ENCODE measurements around the gene MYBBP1A.
"Not testable (repeated sequence)": the region's sequence is repeated elsewhere in the genome, so short reads cannot be mapped to it uniquely, and the experiment has no call there.

MYBBP1A gene

DNA sequence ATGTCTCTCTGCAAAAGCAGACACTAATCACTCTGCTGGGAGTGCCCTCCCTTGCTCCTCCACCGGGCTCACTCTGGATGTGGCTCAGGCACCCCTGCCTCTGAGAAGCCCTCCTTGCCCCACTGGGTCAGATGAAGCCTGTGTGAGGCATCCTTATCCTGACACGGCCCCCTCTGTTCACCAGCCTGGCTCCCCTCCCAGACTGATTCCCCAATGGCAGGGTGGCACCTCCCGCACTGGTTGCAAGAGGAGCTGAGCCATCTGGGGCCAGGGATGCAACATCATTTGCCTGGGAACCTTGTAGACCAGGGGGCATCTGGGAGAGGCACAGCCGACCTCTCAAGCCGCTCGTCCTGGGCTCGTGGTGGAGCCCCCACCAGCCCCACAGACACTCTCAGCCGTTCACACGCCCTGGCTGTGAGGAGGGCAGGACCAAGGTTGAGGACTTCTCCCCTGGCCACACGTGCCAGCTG lies 35.8 kb upstream of the MYBBP1A start:
- DNase-seq (ENCODE audit: low read depth in 3 of 3): no peak

DNA sequence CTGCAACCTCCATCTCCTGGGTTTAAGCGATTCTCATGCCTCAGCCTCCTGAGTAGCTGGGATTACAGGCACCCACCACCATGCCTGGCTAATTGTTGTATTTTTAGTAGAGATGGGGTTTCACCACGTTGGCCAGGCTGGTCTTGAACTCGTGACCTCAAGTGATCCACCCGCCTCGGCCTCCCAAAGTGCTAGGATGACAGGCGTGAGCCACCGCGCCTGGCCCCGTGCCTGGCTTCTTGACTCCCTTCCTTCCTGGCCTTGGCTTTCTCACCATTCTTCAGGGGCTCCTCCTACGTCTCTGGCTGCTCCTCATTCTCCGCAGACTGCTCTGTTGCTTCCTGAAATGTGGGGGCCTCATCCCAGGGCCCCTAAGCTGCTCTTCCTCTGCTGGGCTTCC lies 34.9 kb upstream of the MYBBP1A start:
- not testable (repeated sequence) for DNase-seq (ENCODE audit: low read depth in 3 of 3)

DNA sequence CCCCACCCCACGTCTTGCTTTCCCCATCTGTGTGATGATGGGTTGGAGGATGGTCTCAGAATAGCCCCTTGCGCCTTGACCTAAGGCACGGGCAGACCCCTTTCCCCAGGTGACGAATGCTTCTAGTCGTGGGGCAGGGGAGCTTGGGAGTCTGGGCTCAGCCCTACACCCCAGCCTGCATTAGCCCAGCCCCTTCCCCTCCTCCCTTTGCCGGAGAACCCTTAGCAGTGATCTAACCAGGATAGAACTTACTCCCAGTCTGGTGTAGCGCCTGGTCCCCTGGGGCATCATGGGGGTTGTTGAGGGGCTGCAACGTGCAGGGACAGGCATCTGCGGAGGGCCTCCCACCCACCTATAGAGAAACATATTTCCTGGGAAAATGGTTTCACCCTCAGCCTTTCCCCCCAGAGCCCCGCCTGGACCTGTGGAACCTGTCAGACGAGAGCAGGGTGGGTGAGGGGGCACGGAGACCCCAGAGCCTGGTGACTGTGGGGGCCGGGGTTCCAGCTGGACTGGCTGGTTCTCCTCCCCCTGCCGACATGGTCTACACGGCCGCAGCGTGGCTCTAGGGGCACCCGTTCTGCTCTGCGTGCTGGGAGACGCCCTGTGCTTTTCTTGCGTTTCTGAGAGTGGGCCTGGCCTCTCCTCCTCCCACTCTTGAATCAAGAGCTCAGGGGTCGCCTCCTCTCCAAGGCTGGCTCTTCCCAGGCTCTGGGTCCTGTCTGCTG lies 33.9 kb upstream of the MYBBP1A start:
- DNase-seq (ENCODE audit: low read depth in 3 of 3): no peak

DNA sequence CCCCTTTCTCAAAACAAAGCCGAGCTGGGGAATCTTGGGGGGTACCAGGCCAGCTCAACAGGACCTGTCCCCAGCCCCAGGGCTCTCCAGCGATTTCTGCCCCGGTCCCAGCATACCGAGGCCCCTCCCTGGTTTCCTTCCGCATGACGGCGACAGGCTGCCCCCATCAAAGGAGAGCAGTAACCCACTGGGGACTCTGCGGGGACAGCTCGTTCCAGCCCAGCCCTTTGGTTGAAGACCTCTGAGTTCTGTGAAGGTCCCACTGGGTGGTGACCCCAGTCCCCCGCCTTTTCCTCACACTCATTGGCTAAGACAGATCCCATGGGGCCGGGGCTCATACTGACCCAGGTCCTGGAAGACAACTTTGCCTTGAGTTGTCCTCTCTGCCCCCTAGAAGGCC lies 33.2 kb upstream of the MYBBP1A start:
- DNase-seq (ENCODE audit: low read depth in 3 of 3): no peak

DNA sequence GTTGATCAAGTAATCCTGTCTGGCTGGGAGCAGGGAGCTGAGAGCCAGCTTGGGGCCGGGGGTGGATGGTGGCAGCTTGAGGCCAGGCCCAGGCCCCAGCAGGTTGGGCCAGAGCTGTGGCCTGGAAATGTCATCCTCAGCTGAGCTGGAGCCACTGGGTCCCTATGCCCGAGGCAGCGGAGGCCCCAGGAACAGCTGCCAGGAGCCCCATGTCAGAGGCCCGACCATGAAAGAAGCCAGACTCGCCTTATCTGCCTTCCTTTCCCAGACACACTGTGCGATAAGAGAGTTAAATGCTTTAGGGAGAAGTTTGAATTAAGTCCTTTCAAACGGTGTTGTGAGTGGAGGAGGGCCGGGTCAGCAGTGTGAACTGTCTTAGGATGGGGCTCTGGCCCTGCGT lies 32.6 kb upstream of the MYBBP1A start:
- DNase-seq (ENCODE audit: low read depth in 3 of 3): no peak

DNA sequence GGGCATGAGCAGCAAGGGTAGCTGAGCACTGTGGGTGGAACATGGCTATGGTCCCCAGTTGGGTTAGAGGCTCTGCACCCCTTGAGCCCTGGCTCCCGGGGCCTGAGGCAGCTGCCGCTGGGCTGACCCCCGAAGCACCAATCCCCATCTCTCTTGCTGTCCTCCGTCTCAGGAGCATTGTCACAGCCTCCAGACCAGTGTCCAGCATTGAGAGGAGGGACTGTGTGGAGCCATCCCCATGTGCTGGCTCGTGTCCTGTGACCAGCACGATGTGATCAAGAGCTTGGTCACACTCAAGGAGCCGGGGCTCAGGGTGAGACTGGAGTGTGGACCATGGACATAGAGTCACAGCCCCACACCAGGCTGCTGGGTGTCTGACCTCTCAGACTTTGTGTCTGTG lies 32.0 kb upstream of the MYBBP1A start:
- no peak for DNase-seq (ENCODE audit: low read depth in 3 of 3)

DNA sequence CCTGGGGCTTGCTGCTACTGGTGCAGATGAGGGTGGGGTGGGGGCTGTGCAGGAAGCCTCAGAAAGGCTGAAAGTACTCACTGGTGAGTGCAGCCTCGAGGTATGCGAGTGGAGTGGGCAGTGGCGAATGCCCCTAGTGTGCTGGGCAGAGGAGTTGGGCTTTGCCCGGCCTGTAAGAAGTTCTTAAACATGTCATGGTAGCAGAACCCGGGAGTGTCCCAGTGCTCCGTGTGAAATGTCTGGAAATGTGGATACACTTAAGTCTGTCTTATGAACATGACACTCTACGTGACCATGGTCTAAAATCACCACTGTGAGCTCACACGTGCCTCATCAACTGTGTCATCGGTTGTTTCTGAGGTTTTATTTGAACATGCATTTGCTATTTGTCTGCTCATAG lies 30.9 kb upstream of the MYBBP1A start:
- no peak for DNase-seq (ENCODE audit: low read depth in 3 of 3)

DNA sequence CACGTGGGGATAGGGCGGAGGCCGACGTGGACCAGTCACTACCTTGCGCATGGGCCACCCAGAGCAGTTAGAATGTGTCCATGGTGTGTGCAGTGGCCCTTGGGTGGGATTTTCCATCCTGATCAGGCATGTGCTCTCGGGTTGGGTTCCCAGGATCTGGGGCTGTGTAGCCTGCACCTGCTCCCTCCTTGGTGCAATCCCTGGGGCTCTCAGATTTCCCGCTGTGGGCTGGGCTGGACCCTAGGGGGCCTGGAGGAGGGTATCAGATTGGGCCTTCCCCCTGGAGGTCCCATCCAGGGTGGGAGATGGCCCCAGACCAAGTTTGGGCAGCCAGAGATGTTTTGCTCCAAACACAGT lies 30.4 kb upstream of the MYBBP1A start:
- no peak for DNase-seq (ENCODE audit: low read depth in 3 of 3)

DNA sequence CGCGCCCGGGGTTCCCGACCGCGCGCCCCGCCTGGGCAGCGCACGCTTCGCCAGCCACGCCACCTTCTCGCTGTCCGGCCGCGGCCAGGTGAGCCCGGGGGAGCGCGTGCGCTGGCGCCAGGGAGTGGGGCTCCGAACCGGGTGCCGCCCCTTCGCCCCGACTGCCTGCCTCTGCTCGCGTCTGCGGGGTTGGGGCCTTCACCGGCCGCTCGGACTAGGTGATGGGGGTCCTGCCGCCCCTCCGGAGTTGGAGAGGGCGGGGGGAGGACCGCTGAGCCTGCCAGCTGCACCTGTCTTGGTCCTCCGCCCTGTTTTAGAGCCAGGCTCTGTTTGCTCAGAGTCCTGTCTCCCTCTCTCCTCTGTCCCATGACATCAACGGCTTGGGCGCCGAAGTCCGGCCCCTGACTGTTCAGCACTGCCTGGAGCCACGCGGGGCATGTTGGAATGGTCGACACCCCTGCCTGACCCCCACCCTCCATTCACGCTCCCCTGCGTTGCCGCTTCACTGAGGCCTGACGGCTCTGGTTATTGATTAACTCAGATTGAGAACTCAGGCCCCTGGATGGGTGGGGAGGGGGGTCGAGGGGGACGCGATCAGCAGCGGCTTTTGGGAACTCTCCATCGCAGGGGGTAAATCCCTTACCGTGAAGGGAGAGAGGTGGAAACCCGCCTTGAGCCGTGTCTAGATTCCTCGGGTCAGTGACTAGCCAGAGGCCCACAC lies 29.9 kb upstream of the MYBBP1A start:
- no peak for DNase-seq (ENCODE audit: low read depth in 3 of 3)

DNA sequence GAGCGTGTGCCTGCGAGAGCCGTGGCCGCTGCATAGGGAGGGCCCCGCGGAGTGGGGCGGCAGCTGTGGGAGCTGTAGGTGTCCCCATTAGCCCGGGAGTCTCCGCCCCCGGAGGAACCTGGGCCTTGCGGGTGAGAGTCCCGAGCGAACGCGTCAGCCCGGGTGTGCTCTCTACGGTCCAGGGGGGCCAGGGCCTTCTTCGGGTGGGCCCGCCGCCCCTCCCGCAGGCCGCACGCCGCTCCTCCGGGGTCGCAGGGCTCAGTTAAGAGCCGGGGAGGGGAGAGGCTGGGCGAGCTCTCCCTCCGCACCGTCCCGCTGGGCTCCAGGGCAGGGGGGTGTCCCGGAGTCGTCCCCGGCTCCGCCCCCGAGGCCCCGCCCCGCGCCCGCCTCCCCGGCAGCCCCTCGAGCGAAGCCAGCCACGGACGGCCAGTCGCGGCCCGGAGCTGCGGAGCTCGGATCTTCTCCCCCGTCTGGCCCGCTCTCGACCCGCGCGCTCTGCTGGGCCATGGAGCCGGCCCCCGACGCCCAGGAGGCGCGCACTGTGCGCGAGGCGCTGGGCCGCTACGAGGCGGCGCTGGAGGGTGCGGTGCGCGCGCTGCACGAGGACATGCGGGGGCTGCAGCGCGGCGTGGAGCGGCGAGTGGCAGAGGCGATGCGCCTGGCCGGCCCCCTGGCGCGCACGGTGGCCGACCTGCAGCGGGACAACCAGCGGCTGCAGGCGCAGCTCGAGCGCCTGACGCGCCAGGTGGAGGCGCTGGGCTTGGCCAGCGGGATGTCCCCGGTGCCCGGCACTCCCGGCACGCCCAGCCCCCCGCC lies 29.1 kb upstream of the MYBBP1A start, which contains the start of gene SMTNL2:
Gene SMTNL2, plus strand, starts transcription at position 429 of the 816 bp plus-strand sequence. Its CDS starts 77 bp downstream, at position 506.
- no peak for DNase-seq (ENCODE audit: low read depth in 3 of 3)

DNA sequence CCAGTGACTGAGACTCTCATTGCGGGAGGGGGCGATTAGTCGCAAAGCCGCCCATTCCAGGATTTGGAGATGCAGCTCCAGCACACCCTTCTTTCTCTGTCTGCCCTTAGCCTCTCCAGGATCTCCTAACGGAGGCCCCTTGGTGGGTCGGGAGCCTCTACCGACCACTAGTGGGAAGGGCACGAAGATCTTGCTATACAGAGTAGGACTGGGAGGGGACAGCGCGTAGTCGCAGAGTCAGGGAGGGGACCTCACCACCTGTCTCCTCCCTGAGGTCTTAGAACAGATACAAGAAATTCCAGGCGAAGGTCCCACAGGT lies 28.6 kb upstream of the MYBBP1A start:
- DNase-seq (ENCODE audit: low read depth in 3 of 3): no peak

DNA sequence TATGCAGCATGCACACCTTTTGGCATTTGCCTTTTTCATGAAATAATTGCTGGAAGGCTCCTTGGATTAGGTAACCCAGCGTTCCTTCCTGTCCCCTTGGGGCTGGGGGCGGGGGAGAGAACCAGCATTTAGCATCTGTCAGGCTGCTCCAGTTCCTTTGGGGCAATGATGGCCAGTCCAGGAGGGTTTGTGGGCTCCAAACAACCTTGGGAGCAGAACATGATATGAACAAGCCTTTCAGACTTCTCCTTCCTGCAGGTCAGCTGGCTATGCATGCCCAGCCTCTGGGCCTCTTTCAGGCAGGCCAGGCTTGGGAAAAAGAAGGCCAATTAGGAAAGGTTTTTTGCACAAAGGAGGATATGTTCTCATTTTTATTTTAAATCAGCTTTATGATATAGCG lies 28.0 kb upstream of the MYBBP1A start:
- DNase-seq (ENCODE audit: low read depth in 3 of 3): no peak

DNA sequence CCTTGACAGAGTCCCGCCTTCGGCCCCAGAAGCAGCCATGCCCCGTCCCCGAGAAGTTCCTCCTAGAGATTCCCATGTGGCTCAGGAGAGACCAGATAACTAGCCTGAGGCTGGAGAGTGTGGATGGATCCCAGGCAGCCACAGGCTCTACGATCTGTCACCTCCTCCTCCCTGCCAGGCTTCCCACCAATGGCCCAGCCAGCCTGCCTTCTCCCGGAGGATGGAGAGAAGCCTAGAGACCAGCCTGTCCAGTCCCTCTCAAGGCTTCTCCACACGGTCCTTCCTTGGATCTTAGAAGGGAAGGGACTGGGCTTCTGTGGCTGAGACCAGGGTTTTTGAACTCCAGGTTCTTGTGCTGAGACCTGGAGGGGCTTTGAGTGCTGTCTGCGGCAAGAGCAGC lies 27.5 kb upstream of the MYBBP1A start:
- DNase-seq (ENCODE audit: low read depth in 3 of 3): no peak

DNA sequence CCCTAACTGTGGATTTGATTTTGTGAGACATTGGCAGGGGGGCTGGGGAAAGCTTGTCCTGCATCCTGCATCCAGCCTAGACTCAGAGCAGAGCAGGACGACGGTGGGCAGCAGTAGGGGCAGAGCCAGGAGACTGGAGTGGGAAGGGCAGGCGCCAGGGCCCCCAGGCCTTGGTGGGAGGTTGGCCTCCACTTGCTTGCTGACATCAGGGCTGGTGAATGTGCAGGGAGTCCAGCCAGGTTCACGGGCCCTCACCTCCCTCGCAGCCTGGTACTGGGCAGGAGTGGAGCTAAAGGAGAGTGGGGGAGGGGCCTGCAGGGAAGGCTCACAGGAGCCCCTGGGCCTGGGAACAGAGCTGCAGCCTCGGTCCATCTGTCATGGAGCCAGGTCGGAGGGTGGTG lies 26.9 kb upstream of the MYBBP1A start:
- DNase-seq (ENCODE audit: low read depth in 3 of 3): no peak

DNA sequence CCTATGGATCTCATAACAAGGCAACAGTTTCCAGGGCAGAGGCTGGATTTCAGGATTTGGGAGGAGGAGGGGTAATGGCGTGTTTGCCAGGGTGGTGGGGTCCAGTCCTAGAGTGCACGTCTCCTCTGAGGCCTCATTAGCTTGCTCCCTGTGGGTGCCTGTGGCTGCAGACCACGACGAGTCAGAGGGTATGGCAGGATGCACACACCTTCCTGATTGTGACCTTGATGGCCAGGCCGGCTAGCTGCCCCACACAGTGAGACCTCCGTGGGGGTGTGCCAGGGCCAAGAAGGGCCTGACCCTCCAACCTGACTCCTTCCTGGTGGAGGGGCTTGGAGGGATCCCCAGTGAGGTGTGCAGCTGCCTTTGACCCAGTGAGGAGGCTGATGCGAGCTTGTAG lies 25.1 kb upstream of the MYBBP1A start:
- DNase-seq (ENCODE audit: low read depth in 3 of 3): no peak

DNA sequence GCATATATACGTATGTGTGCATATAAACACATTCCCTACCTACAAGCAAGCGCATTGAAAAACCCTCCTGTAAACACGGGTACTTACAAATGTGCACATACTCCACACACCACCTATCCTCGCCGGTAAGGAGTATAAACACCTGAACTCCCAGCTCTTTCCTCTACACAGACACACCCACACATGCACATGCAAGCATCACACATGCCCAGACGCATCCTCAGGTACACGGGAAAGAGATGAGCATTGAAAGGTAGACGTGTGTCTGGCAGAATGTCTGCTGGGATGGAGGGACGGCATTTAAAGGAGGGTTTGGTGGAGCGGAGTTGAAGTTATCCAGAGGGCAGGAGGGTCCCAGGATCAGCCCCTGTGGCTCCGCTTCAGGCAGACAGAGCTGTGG lies 24.5 kb upstream of the MYBBP1A start:
- DNase-seq (ENCODE audit: low read depth in 3 of 3): no peak

DNA sequence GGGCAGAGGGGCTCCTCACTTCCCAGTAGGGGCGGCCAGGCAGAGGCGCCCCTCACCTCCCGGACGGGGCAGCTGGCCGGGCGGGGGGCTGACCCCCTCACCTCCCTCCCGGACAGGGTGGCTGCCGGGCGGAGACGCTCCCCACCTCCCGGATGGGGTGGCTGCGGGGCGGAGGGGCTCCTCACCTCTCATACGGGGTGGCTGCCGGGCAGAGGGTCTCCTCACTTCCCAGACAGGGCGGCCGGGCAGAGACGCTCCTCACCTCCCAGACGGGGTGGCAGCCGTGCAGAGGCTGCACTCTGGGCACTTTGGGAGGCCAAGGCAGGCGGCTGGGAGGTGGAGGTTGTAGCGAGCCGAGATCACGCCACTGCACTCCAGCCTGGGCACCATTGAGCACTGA lies 23.2 kb upstream of the MYBBP1A start:
- DNase-seq (ENCODE audit: low read depth in 3 of 3): not testable (repeated sequence)

DNA sequence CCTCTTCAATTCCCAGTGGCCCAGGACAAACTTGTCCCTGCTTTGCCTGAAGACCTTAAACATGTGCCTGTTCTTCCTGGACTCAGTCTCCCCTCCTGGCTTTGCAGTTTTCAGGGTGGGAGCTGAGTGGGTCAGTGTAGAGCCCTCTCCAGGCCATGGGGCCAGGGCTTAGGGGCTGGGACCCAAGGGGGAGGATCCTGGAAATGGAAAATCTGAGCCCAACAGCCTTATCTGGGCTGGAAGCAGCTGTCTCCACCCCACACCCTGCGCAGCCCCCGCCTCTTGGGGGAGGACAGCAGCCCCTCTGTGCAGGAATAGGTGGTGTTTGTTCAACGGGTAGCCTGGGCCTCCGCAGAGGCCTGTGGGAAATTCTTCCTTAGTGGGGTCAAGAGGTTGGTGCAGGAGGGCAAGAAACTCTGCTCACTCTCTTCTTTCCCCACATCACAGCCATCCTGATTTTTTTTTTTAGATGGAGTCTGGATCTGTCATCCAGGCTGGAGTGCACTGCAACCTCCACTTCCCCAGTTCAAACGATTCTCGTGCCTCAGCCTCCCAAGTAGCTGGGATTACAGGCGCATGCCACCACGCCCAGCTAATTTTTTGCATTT lies 22.3 kb upstream of the MYBBP1A start:
- DNase-seq (ENCODE audit: low read depth in 3 of 3): no peak

DNA sequence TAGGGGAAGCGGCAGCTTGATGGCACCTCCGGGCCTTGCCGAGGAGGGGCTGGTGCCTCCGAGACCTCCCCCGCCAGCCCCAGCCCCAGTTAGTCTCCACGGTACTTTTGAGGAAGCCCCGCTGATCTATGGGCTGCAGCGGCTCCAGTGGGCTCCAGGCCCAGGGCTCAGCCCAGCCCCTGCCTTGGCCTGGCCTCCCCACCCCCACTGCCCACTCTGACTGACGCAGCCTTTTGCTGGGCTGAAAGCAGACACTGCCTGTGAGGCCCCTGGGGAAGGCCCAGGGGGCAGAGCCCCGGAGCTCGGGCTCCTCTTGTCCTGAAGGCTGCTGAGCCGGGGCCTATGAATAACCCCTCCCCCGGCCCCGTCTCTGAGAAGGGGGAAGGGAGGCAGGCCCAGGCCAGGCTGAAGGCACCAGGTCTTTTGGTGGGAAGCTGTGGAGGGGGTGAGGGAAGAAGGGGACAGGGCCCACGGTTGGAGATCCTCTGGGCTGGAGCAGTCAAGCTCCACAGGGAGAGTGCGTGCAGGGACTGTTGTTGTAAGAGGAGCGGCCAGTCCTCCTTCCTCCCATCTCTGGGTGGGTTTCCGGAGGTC lies 21.6 kb upstream of the MYBBP1A start:
- no peak for DNase-seq (ENCODE audit: low read depth in 3 of 3)

DNA sequence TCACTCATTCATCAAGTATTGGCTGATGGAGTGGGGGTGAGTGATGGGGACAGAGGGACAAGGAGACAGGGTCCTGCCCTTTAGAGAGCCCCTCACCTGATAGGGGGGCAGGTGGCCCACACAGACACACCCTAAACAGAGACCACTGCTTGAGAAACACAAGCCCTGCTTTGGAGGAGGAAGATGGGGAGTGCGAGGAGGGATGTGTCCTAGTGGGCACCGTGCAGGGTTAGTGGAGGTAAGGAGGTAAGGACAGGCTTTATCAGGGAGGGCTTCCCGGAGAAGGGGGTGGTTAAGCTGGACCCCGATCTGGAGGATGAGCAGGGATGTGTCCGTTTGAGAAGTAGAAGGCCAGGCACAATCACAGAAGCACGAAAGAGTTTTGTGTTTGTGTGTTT lies 21.0 kb upstream of the MYBBP1A start:
- DNase-seq (ENCODE audit: low read depth in 3 of 3): no peak

DNA sequence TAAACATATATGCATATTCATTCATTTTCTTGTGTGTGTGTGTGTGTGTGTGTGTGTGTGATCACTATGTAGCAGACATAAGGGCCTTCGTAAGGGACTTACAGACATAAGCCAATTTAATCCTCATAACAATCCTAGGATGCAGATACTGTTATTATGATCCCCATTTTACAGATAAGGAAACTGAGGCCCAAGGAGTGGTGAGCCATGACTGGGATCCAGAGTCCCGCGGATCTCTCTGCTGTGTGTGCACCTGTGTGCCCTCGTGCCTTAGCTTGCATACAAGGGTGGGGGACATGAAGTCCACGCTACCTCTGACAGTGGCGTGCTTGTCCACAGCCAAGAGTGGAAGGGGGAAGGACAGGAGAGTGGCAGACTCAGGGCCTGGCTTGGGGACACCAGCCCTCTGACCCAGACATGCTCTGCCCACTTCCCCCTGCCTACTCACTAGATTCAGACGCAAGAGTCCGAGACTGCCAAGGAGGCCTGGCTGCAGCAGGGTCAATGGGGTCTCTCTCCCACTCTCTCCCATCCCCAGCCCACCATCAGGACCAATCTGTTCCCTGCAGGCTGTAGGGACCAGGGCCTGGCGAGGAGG lies 19.4 kb upstream of the MYBBP1A start:
- no peak for DNase-seq (ENCODE audit: low read depth in 3 of 3)

DNA sequence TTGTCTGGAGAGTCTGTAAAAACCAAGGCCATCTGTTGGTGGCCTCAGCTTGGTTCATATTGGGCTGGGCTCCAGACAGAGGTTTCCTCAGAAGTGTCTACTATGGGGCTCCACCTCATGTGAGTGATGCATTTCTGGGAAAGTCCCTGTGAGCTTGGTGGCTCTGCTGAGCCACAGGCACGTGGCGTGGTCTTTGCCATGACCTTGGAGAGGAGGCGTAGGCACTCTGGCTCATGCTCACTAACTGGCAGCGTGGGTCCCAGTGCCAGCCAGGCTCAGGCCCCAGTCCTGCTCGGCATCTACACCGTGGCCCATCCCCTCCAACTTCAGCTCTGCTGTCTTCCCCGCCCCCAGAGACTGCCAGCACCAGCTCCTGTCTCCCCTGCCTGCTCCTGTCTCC lies 18.5 kb upstream of the MYBBP1A start:
- peak; percentile 33 to 52 (median 46) for DNase-seq (ENCODE audit: low read depth in 3 of 3)

Measured in stimulated activated CD4-positive, alpha-beta T cell treated with anti-CD3 and anti-CD28 coated beads, TNF-alpha, amount 100 ng/mL, for 4 hours (primary cell).